Measurements from ENCODE around the gene SYNM. TPM values are rescaled to one million over a fixed set of nuclear protein-coding genes. Genes with fewer than 3 reads are reported as not detected.
"Not testable (repeated sequence)": the region's sequence is repeated elsewhere in the genome, so short reads cannot be mapped to it uniquely, and the experiment has no call there.

Gene SYNM
- total RNA-seq, 1 donor from 2014 or later, result 1.1 TPM

GRCh38 chr15:99071091-99071680 lies 33.7 kb upstream of the SYNM start:
- no peak for TF ChIP-seq CTCF (IDR thresholded peaks at IDR 0.05; ENCODE audit: unreplicated experiment)
- peaks cover 3% of the 10 kb centered on the region for H3K27me3 Mint-ChIP-seq
- H3K4me1 Mint-ChIP-seq (ENCODE audit: low read depth), result no peaks in the 10 kb centered on the region
- no peak overlapping the region for H3K27ac Mint-ChIP-seq
- H3K4me3 Mint-ChIP-seq (ENCODE audit: low read depth), result no peak overlapping the region
- H3K9me3 Mint-ChIP-seq (ENCODE audit: low read depth), result no peaks in the 10 kb centered on the region
- H3K36me3 Mint-ChIP-seq (ENCODE audit: insufficient read depth), result no peaks in the 10 kb centered on the region
- DNase-seq (ENCODE audit: low spot score, unreplicated experiment), result no peak

GRCh38 chr15:99073008-99073717 lies 31.7 kb upstream of the SYNM start:
- Mint-ChIP-seq H3K27ac (no peak overlapping the region), H3K4me3 (ENCODE audit: low read depth) (no peak overlapping the region), H3K27me3 (peaks cover 6% of the 10 kb centered on the region), H3K36me3 (ENCODE audit: insufficient read depth) (no peaks in the 10 kb centered on the region), H3K4me1 (ENCODE audit: low read depth) (peaks cover 2% of the 10 kb centered on the region), H3K9me3 (ENCODE audit: low read depth) (no peaks in the 10 kb centered on the region)
- TF ChIP-seq CTCF (IDR thresholded peaks at IDR 0.05; ENCODE audit: unreplicated experiment), result no peak
- no peak for DNase-seq (ENCODE audit: low spot score, unreplicated experiment)

- Mint-ChIP-seq H3K27ac (no peak overlapping the region), H3K9me3 (ENCODE audit: low read depth) (no peaks in the 10 kb centered on the region), H3K36me3 (ENCODE audit: insufficient read depth) (no peaks in the 10 kb centered on the region), H3K4me1 (ENCODE audit: low read depth) (peaks cover 2% of the 10 kb centered on the region), H3K27me3 (peaks cover 6% of the 10 kb centered on the region), H3K4me3 (ENCODE audit: low read depth) (no peak overlapping the region)
- DNase-seq (ENCODE audit: low spot score, unreplicated experiment), result no peak
- TF ChIP-seq CTCF (IDR thresholded peaks at IDR 0.05; ENCODE audit: unreplicated experiment), result no peak
Measured at GRCh38 chr15:99074446-99074845, 30.4 kb upstream of the SYNM start.

GRCh38 chr15:99075059-99075652 lies 29.7 kb upstream of the SYNM start:
- not testable (repeated sequence) for H3K9me3 Mint-ChIP-seq (ENCODE audit: low read depth); H3K27ac Mint-ChIP-seq; H3K4me3 Mint-ChIP-seq (ENCODE audit: low read depth); H3K27me3 Mint-ChIP-seq; DNase-seq (ENCODE audit: low spot score, unreplicated experiment); H3K4me1 Mint-ChIP-seq (ENCODE audit: low read depth); H3K36me3 Mint-ChIP-seq (ENCODE audit: insufficient read depth)

GRCh38 chr15:99076109-99076508 lies 28.8 kb upstream of the SYNM start:
- Mint-ChIP-seq H3K36me3 (ENCODE audit: insufficient read depth) (no peaks in the 10 kb centered on the region), H3K27ac (no peak overlapping the region), H3K9me3 (ENCODE audit: low read depth) (no peaks in the 10 kb centered on the region), H3K4me1 (ENCODE audit: low read depth) (peaks cover 2% of the 10 kb centered on the region), H3K27me3 (peaks cover 6% of the 10 kb centered on the region), H3K4me3 (ENCODE audit: low read depth) (no peak overlapping the region)
- no peak for TF ChIP-seq CTCF (IDR thresholded peaks at IDR 0.05; ENCODE audit: unreplicated experiment)
- no peak for DNase-seq (ENCODE audit: low spot score, unreplicated experiment)

All from progenitor cell of endocrine pancreas (in vitro differentiated cells).